Sigmoid colon (tissue), 7 donors: ENCODE results near the gene PDGFD. TPM values are rescaled to one million over a fixed set of nuclear protein-coding genes. Genes with fewer than 3 reads are reported as not detected.

Experiments used
- DNase-seq: peaks from one replicate; pipeline ENCODE4 v3.0.0-alpha.2; 2019
- H3K27ac ChIP-seq, 4 donors: fragments of 200-600 bp; sonication (generic); one replicate each; pipeline ENCODE4 v1.5.1; 2016 to 2019; ENCODE audit warnings: mild to moderate bottlenecking in 1 of 4
- H3K27me3 ChIP-seq, 3 donors: fragments of 200-600 bp; sonication (generic); one replicate each; pipeline ENCODE4 v1.5.1; 2019; ENCODE audit warnings: mild to moderate bottlenecking in 1 of 3
- H3K36me3 ChIP-seq, 4 donors: fragments of 200-600 bp; sonication (generic); one replicate each; pipeline ENCODE4 v1.5.1; 2016 to 2019
- H3K4me1 ChIP-seq, 4 donors: fragments of 200-600 bp; sonication (generic); one replicate each; pipeline ENCODE4 v1.5.1; 2017 to 2019
- H3K4me3 ChIP-seq, 4 donors: fragments of 200-600 bp; sonication (generic); one replicate each; pipeline ENCODE4 v1.5.1; 2017 to 2019; ENCODE audit warnings: mild to moderate bottlenecking in 2 of 4, moderate library complexity in 1 of 4
- H3K9me3 ChIP-seq, 4 donors: fragments of 200-600 bp in 3 of 4; sonication (generic) in 3 of 4; one replicate each; pipeline versions ENCODE4 v1.5.1 to v1.6.1; 2013 to 2019
- EP300 ChIP-seq, 4 donors: sonication (generic); formaldehyde crosslinking; IDR thresholded peaks; one replicate each; pipeline ENCODE4 v1.6.1; 2017; ENCODE audit warnings: antibody characterized with exemption in 4 of 4
- POLR2A ChIP-seq, 2 donors: fragments of 450-650 bp; IDR thresholded peaks; one replicate each; pipeline ENCODE4 v1.6.1; 2016; ENCODE audit warnings: antibody characterized with exemption in 2 of 2, mild to moderate bottlenecking in 2 of 2, moderate library complexity in 2 of 2
- POLR2AphosphoS5 ChIP-seq, 4 donors: sonication (generic); formaldehyde crosslinking; IDR thresholded peaks; one replicate each; pipeline ENCODE4 v1.6.1; 2017; ENCODE audit warnings: antibody characterized with exemption in 4 of 4
- WGBS, 2 donors: extraction: QIAGEN DNeasy Blood & Tissue Kit; methylation state at CpG; one replicate each; pipeline ENCODE4 v1.1.7; 2013; 5-methylcytosine and 5-hydroxymethylcytosine counted together
- intact Hi-C: fragments of 100-400 bp; cut with DNase I; formaldehyde crosslinking; loops from one replicate; pipeline ENCODE4 v1.15.1; 2023
- polyA plus RNA-seq, 3 donors: library from polyadenylated mRNA; stranded (reverse); fragments of 200-250 nt; gene quantifications; one replicate each; pipeline ENCODE4 v1.2.3, GENCODE V29; 2013
- total RNA-seq, 4 donors: library from RNA; depleted of rRNA; stranded (reverse); fragments of >200 nt; gene quantifications; one replicate each; pipeline ENCODE4 v1.1.0, GENCODE V29; 2016
- TF ChIP-seq, protein P1 (sequence below), 4 experiments: fragments of 450-650 bp in 3 of 4; fragments of 200-600 bp in 1 of 4; IDR thresholded peaks; one replicate each; pipeline ENCODE4 v1.5.1; 2016 to 2019; ENCODE audit warnings: antibody characterized with exemption in 4 of 4, mild to moderate bottlenecking in 3 of 4, moderate library complexity in 2 of 4
- donor health status: healthy with polysubstance abuse.
- donor health status: Bipolar disorder and iron deficiency.
- donor health status: healthy.

The PDGFD gene
- total and polyA plus RNA-seq, 7 donors, result 0.69 to 11.6 (median 7.9) TPM

GRCh38 chr11:103985041-103985440, 178.9 kb downstream of the PDGFD start:
- no peak overlapping the region for H3K4me3 ChIP-seq
- no peak for DNase-seq
- H3K36me3 ChIP-seq, result no peaks in the 10 kb centered on the region
- H3K27me3 ChIP-seq, result no peaks in the 10 kb centered on the region
- intact Hi-C loops, result no loop called here
- no peaks in the 10 kb centered on the region for H3K9me3 ChIP-seq
- H3K4me1 ChIP-seq, result no peaks in the 10 kb centered on the region
- WGBS, 2 donors, result 96 to 99% methylated on average over 1 of the region's 1 CpG
- no peak for TF ChIP-seq EP300 (IDR thresholded peaks at IDR 0.05)
- no peak for TF ChIP-seq POLR2A (IDR thresholded peaks at IDR 0.05)
- TF ChIP-seq, protein P1, sequence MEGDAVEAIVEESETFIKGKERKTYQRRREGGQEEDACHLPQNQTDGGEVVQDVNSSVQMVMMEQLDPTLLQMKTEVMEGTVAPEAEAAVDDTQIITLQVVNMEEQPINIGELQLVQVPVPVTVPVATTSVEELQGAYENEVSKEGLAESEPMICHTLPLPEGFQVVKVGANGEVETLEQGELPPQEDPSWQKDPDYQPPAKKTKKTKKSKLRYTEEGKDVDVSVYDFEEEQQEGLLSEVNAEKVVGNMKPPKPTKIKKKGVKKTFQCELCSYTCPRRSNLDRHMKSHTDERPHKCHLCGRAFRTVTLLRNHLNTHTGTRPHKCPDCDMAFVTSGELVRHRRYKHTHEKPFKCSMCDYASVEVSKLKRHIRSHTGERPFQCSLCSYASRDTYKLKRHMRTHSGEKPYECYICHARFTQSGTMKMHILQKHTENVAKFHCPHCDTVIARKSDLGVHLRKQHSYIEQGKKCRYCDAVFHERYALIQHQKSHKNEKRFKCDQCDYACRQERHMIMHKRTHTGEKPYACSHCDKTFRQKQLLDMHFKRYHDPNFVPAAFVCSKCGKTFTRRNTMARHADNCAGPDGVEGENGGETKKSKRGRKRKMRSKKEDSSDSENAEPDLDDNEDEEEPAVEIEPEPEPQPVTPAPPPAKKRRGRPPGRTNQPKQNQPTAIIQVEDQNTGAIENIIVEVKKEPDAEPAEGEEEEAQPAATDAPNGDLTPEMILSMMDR (IDR thresholded peaks at IDR 0.05), result no peak
- TF ChIP-seq POLR2AphosphoS5 (IDR thresholded peaks at IDR 0.05), result no peak
- no peak overlapping the region for H3K27ac ChIP-seq

- Histone ChIP-seq H3K27me3 (no peaks in the 10 kb centered on the region), H3K4me3 (no peak overlapping the region), H3K9me3 (no peaks in the 10 kb centered on the region), H3K36me3 (no peaks in the 10 kb centered on the region), H3K27ac (no peak overlapping the region), H3K4me1 (no peaks in the 10 kb centered on the region)
- no peak for TF ChIP-seq EP300 (IDR thresholded peaks at IDR 0.05)
- TF ChIP-seq POLR2A (IDR thresholded peaks at IDR 0.05), result no peak
- no peak for TF ChIP-seq POLR2AphosphoS5 (IDR thresholded peaks at IDR 0.05)
- 91 to 97% methylated on average over 1 of the region's 1 CpG for WGBS, 2 donors
- intact Hi-C loops, result no loop called here
- no peak for DNase-seq
Measured at GRCh38 chr11:103980108-103980507, 183.8 kb downstream of the PDGFD start.

DNA sequence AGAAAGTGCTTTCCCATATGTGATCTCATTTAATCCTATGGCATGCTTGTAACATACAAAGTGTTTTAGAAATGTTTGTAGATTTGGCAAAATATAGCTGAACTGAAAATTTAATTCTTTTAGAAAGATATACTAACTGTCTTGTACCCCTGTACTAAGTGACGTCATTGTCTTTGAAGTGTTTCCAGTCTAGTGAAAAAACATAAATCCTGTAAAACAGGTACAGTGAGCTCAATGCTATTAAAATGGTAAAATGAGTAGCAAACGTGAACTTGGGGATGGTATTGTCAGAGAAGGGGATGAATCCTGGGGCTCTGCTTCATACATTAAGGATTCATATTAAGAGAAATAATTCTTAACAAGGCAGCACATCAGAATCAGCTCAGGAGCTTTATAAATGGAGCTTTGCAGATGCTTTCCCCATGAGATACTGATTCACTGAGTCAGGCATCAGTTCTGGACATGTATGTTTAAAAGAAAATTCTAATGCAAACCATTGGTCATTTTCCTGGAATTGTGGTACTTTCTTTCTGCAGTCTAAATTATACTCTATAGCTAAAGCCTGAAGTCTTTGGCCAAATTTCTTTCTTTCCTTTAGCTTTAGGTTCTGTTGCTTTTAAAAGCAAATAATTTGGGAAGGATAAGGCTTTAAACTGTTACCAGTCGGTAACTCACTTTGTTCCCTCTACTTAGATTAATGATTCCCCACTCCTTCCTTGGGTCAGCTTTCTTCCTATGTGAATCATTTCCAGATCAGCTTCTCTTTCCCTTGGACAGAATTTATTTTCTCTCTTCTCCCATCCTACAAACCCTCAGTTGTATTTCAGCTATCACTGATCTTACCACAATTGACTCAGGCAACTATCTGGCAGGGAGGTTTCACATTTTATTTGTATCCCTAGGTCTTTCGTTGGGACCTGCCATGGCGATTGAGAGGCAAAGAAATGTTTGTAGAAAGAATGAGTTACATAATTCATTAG, 185.0 kb downstream of the PDGFD start:
- Histone ChIP-seq H3K27me3 (no peaks in the 10 kb centered on the region), H3K27ac (no peak overlapping the region), H3K4me1 (no peaks in the 10 kb centered on the region), H3K36me3 (no peaks in the 10 kb centered on the region), H3K4me3 (no peak overlapping the region), H3K9me3 (no peaks in the 10 kb centered on the region)
- TF ChIP-seq POLR2A (IDR thresholded peaks at IDR 0.05) (no peak), POLR2AphosphoS5 (IDR thresholded peaks at IDR 0.05) (no peak)
- TF ChIP-seq, protein P1 (IDR thresholded peaks at IDR 0.05), result no peak
- WGBS, 2 donors, result 82 to 88% methylated on average over 5 of the region's 5 CpGs
- intact Hi-C loops, result no loop called here
- no peak for DNase-seq

DNA sequence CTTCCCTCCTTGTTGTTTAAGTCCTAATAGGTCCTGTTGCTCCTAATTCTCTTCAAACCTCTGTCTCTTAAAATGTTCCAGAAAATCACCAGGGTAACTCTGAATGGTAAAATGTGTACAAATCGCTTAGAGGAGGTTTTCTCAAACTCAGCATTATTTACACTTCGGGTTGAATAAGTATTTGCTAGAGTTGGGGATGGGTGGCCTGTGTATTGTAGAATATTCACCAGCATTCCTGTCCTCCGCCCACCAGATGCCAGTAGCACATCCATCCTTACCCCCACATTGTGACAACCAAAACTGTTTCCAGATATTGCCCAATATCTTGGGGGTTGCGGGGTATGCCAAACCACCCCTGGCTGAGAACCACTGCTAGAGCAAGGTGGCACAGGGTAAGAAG, 191.9 kb downstream of the PDGFD start:
- intact Hi-C loops, result no loop called here
- Histone ChIP-seq H3K27me3 (no peaks in the 10 kb centered on the region), H3K9me3 (no peaks in the 10 kb centered on the region), H3K36me3 (no peaks in the 10 kb centered on the region), H3K27ac (no peak overlapping the region), H3K4me3 (no peak overlapping the region), H3K4me1 (no peaks in the 10 kb centered on the region)
- 88 to 91% methylated on average over 4 of the region's 4 CpGs for WGBS, 2 donors
- TF ChIP-seq POLR2A (IDR thresholded peaks at IDR 0.05) (no peak), POLR2AphosphoS5 (IDR thresholded peaks at IDR 0.05) (no peak), EP300 (IDR thresholded peaks at IDR 0.05) (no peak)
- TF ChIP-seq, protein P1 (IDR thresholded peaks at IDR 0.05), result no peak
- DNase-seq, result no peak

DNA sequence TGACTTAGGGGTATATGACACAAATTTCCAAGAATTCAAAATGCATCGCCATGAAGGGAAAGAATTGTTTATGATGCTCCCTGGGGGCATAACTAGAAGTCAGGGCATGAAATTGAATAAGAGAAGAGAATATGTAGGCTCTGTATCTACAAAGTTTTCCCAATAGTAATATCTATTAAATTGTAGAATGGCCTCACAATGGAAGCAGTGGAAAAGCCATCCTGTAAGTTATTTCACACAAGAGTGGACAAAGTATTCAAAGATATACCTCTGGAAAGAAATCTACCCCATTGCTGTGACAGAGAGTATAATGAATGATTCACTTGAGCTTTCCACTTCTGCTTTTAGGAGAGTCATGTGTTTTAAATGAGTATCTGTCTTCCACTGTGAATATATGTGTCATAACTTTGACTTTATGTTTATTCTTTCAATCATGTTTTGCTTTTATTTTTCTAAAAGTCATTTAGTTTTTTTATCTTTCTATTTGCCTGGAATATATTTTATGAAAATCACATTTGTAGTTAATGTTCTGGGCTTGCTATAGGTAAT, 193.2 kb downstream of the PDGFD start:
- intact Hi-C loops, result no loop called here
- no peaks in the 10 kb centered on the region for H3K9me3 ChIP-seq
- TF ChIP-seq, protein P1 (IDR thresholded peaks at IDR 0.05), result no peak
- no peak for TF ChIP-seq POLR2AphosphoS5 (IDR thresholded peaks at IDR 0.05)
- TF ChIP-seq POLR2A (IDR thresholded peaks at IDR 0.05), result no peak
- TF ChIP-seq EP300 (IDR thresholded peaks at IDR 0.05), result no peak
- H3K4me1 ChIP-seq, result no peaks in the 10 kb centered on the region
- H3K27ac ChIP-seq, result no peak overlapping the region
- no peaks in the 10 kb centered on the region for H3K27me3 ChIP-seq
- 92 to 93% methylated on average over 1 of the region's 1 CpG for WGBS, 2 donors
- DNase-seq, result no peak
- no peaks in the 10 kb centered on the region for H3K36me3 ChIP-seq
- H3K4me3 ChIP-seq, result no peak overlapping the region
